GM23338 (cell line): ENCODE measurements around the gene CCAR1. TPM values are rescaled to one million over a fixed set of nuclear protein-coding genes. Genes with fewer than 3 reads are reported as not detected.

Source experiments
- ATAC-seq: fragments of 200-7000 bp; cut with Tn5 transposase; 3 replicates; pipeline ENCODE4 v1.9.1; 2020
- DNase-seq: peaks from one replicate; pipeline ENCODE4 v3.0.0-alpha.2; 2015; ENCODE audit warnings: low spot score
- H2AFZ ChIP-seq: fragments of 200-600 bp; sonication (generic); 2 replicates; pipeline ENCODE4 v1.8.0; 2016; ENCODE audit warnings: antibody characterized with exemption, mild to moderate bottlenecking, moderate library complexity
- H3F3A ChIP-seq: fragments of 200-600 bp; sonication (generic); replicated peaks from 2 replicates; pipeline ENCODE4 v1.8.0; 2017; ENCODE audit warnings: antibody characterized with exemption, mixed run types, low read depth
- H3K27ac ChIP-seq: fragments of 200-600 bp; sonication (generic); 2 replicates; pipeline ENCODE4 v1.6.1; 2016; ENCODE audit warnings: low read depth
- H3K27me3 ChIP-seq: fragments of 200-600 bp; sonication (generic); 2 replicates; pipeline ENCODE4 v1.8.0; 2016; ENCODE audit warnings: mild to moderate bottlenecking, mixed run types, moderate library complexity; ENCODE audit not compliant: insufficient read depth
- H3K36me3 ChIP-seq: fragments of 200-600 bp; sonication (generic); 2 replicates; pipeline ENCODE4 v1.8.0; 2016; ENCODE audit warnings: mild to moderate bottlenecking; ENCODE audit not compliant: insufficient read depth
- H3K4me1 ChIP-seq: fragments of 200-600 bp; sonication (generic); 2 replicates; pipeline ENCODE4 v1.8.0; 2016; ENCODE audit warnings: mild to moderate bottlenecking, moderate library complexity; ENCODE audit not compliant: insufficient read depth
- H3K4me2 ChIP-seq: fragments of 200-600 bp; sonication (generic); 2 replicates; pipeline ENCODE4 v1.7.1; 2017; ENCODE audit warnings: mixed run types
- H3K4me3 ChIP-seq: fragments of 200-600 bp; sonication (generic); 2 replicates; pipeline ENCODE4 v1.6.1; 2016; ENCODE audit warnings: mixed run types
- H3K79me2 ChIP-seq: fragments of 200-600 bp; sonication (generic); replicated peaks from 2 replicates; pipeline ENCODE4 v1.8.0; 2017; ENCODE audit warnings: mild to moderate bottlenecking; ENCODE audit not compliant: insufficient read depth
- H3K9me2 ChIP-seq: fragments of 200-600 bp; sonication (generic); 2 replicates; pipeline ENCODE4 v1.8.0; 2017; ENCODE audit not compliant: insufficient read depth
- H4K20me1 ChIP-seq: fragments of 200-600 bp; sonication (generic); replicated peaks from 2 replicates; pipeline ENCODE4 v1.8.0; 2017; ENCODE audit warnings: mild to moderate bottlenecking; ENCODE audit not compliant: insufficient read depth
- H3K27ac Mint-ChIP-seq: 2 replicates; pipeline ENCODE4 v1.8.0; 2020; ENCODE audit warnings: inconsistent platforms, mild to moderate bottlenecking, moderate library complexity, mixed read lengths
- H3K27me3 Mint-ChIP-seq: 3 replicates; pipeline ENCODE4 v1.8.0; 2022; ENCODE audit warnings: low read depth, mild to moderate bottlenecking, moderate library complexity, mixed read lengths, inconsistent platforms; ENCODE audit not compliant: insufficient read depth, poor library complexity
- H3K36me3 Mint-ChIP-seq: 3 replicates; pipeline ENCODE4 v1.8.0; 2021; ENCODE audit warnings: low read depth, mild to moderate bottlenecking, inconsistent platforms, moderate library complexity, mixed read lengths
- H3K4me1 Mint-ChIP-seq: 3 replicates; pipeline ENCODE4 v1.8.0; 2020; ENCODE audit warnings: mild to moderate bottlenecking, inconsistent platforms, mixed read lengths
- H3K4me3 Mint-ChIP-seq: 3 replicates; pipeline ENCODE4 v1.8.0; 2021; ENCODE audit warnings: moderate library complexity, mild to moderate bottlenecking, inconsistent platforms, mixed read lengths
- H3K9me3 Mint-ChIP-seq: 3 replicates; pipeline ENCODE4 v1.8.0; 2020; ENCODE audit warnings: moderate library complexity, mild to moderate bottlenecking, inconsistent platforms, mixed read lengths
- CREB1 ChIP-seq: fragments of 250-450 bp; sonication (Bioruptor Pico); IDR thresholded peaks from 2 replicates; pipeline ENCODE4 v1.5.0; 2020; ENCODE audit warnings: low read depth, mild to moderate bottlenecking, moderate library complexity
- EZH2 ChIP-seq: fragments of 200-600 bp; sonication (generic); IDR thresholded peaks from one replicate; pipeline ENCODE4 v1.8.0; 2017; ENCODE audit warnings: antibody characterized with exemption, mild to moderate bottlenecking, low read depth; ENCODE audit not compliant: unreplicated experiment
- EZH2phosphoT487 ChIP-seq: fragments of 200-600 bp; sonication (generic); IDR thresholded peaks from one replicate; pipeline ENCODE4 v1.8.1; 2018; ENCODE audit warnings: antibody characterized with exemption; ENCODE audit not compliant: unreplicated experiment
- JUNB ChIP-seq: IDR thresholded peaks from one replicate; pipeline ENCODE4 v1.6.1; 2016; ENCODE audit warnings: antibody characterized with exemption; ENCODE audit not compliant: unreplicated experiment
- NANOG ChIP-seq: IDR thresholded peaks from 2 replicates; pipeline ENCODE4 v1.6.1; 2016; ENCODE audit warnings: antibody characterized with exemption, borderline replicate concordance
- POLR2AphosphoS5 ChIP-seq: IDR thresholded peaks from 2 replicates; pipeline ENCODE4 v1.6.1; 2016; ENCODE audit warnings: antibody characterized with exemption, low read depth
- ZNF114 ChIP-seq: fragments of 250-450 bp; sonication (Bioruptor Pico); IDR thresholded peaks from 2 replicates; pipeline ENCODE4 v1.5.0; 2020; ENCODE audit warnings: mild to moderate bottlenecking, moderate library complexity
- ZNF331 ChIP-seq: fragments of 250-450 bp; sonication (Bioruptor Pico); IDR thresholded peaks from 2 replicates; pipeline ENCODE4 v1.5.0; 2020; ENCODE audit warnings: low read depth, mild to moderate bottlenecking, moderate library complexity
- polyA plus RNA-seq: library from polyadenylated mRNA; unstranded; fragments of >200 nt; fragmentation: Nextera tagmentation; extraction: Ambion mirVana; gene quantifications from 2 replicates; pipeline ENCODE4 v1.2.1, GENCODE V29; 2016
- total RNA-seq: library from RNA; depleted of rRNA; stranded (reverse); fragments of >200 nt; shearing (Covaris generic); gene quantifications from 2 replicates; pipeline ENCODE4 v1.2.3, GENCODE V29; 2014
- TF ChIP-seq, protein P1 (sequence below), 2 experiments: fragments of 200-600 bp in 1 of 2; sonication (generic) in 1 of 2; conservative IDR thresholded peaks; 2 replicates each; pipeline versions ENCODE4 v1.5.1 to v1.6.1; 2016 to 2017; ENCODE audit warnings: antibody characterized with exemption in 2 of 2, low read depth in 2 of 2, mild to moderate bottlenecking in 2 of 2, moderate library complexity in 1 of 2
- TF ChIP-seq, protein P2 (sequence below): IDR thresholded peaks from 2 replicates; pipeline ENCODE4 v1.6.1; 2016; ENCODE audit warnings: antibody characterized with exemption
- TF ChIP-seq, protein P3 (sequence below): fragments of 250-450 bp; sonication (Bioruptor Pico); IDR thresholded peaks from 2 replicates; pipeline ENCODE4 v1.5.0; 2020; ENCODE audit warnings: mild to moderate bottlenecking, moderate library complexity

Gene CCAR1
- total and polyA plus RNA-seq, 2 experiments from 2014 or later, result 118 to 121 TPM

DNA sequence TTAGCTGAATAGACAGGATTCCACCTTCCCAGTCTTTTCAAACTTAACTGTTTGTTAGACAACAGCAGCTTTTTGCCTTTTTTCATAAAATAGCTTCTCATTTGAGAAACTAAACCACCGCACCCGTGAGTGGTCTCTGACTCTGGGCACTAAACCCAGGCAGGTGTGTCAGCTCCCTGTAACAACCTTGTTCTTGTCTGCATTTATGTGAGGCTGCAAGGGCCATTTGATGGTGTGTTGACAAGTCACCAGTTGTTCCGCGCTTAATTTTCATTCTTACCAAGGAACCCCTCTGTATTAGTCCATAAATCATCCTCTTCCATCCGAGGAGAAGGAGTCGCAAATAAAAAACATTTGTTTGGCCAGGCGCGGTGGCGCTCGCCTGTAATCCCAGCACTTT is 107.8 kb downstream of the CCAR1 start:
- peak overlapping the region; percentile 87 for H3K4me2 ChIP-seq
- peaks cover 12% of the 10 kb centered on the region; the same call in 1 of the 2 replicates for H3F3A ChIP-seq
- peaks cover 34% of the 10 kb centered on the region for H3K27me3 ChIP-seq
- H3K79me2 ChIP-seq, result no peaks in the 10 kb centered on the region
- peaks cover 7% of the 10 kb centered on the region; the same call in 1 of the 3 replicates for H3K4me1 Mint-ChIP-seq
- no peak for ATAC-seq
- peak; percentile 11 for DNase-seq
- H3K36me3 Mint-ChIP-seq, result no peaks in the 10 kb centered on the region; the same call in 2 of the 3 replicates
- H3K27ac Mint-ChIP-seq, result no peak overlapping the region
- TF ChIP-seq EZH2phosphoT487, result no peak
- TF ChIP-seq, protein P1, sequence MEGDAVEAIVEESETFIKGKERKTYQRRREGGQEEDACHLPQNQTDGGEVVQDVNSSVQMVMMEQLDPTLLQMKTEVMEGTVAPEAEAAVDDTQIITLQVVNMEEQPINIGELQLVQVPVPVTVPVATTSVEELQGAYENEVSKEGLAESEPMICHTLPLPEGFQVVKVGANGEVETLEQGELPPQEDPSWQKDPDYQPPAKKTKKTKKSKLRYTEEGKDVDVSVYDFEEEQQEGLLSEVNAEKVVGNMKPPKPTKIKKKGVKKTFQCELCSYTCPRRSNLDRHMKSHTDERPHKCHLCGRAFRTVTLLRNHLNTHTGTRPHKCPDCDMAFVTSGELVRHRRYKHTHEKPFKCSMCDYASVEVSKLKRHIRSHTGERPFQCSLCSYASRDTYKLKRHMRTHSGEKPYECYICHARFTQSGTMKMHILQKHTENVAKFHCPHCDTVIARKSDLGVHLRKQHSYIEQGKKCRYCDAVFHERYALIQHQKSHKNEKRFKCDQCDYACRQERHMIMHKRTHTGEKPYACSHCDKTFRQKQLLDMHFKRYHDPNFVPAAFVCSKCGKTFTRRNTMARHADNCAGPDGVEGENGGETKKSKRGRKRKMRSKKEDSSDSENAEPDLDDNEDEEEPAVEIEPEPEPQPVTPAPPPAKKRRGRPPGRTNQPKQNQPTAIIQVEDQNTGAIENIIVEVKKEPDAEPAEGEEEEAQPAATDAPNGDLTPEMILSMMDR (conservative IDR thresholded peaks at IDR 0.05; ENCODE audit: low read depth in 2 of 2), result no peak
- no peak for TF ChIP-seq NANOG
- TF ChIP-seq CREB1, result no peak
- TF ChIP-seq JUNB, result no peak
- TF ChIP-seq EZH2, result no peak
- no peak for TF ChIP-seq ZNF114 (CRISPR knock-in tag)
- TF ChIP-seq, protein P2, sequence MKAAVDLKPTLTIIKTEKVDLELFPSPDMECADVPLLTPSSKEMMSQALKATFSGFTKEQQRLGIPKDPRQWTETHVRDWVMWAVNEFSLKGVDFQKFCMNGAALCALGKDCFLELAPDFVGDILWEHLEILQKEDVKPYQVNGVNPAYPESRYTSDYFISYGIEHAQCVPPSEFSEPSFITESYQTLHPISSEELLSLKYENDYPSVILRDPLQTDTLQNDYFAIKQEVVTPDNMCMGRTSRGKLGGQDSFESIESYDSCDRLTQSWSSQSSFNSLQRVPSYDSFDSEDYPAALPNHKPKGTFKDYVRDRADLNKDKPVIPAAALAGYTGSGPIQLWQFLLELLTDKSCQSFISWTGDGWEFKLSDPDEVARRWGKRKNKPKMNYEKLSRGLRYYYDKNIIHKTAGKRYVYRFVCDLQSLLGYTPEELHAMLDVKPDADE, result no peak
- no peak for TF ChIP-seq ZNF331
- no peak for TF ChIP-seq POLR2AphosphoS5
- TF ChIP-seq, protein P3, sequence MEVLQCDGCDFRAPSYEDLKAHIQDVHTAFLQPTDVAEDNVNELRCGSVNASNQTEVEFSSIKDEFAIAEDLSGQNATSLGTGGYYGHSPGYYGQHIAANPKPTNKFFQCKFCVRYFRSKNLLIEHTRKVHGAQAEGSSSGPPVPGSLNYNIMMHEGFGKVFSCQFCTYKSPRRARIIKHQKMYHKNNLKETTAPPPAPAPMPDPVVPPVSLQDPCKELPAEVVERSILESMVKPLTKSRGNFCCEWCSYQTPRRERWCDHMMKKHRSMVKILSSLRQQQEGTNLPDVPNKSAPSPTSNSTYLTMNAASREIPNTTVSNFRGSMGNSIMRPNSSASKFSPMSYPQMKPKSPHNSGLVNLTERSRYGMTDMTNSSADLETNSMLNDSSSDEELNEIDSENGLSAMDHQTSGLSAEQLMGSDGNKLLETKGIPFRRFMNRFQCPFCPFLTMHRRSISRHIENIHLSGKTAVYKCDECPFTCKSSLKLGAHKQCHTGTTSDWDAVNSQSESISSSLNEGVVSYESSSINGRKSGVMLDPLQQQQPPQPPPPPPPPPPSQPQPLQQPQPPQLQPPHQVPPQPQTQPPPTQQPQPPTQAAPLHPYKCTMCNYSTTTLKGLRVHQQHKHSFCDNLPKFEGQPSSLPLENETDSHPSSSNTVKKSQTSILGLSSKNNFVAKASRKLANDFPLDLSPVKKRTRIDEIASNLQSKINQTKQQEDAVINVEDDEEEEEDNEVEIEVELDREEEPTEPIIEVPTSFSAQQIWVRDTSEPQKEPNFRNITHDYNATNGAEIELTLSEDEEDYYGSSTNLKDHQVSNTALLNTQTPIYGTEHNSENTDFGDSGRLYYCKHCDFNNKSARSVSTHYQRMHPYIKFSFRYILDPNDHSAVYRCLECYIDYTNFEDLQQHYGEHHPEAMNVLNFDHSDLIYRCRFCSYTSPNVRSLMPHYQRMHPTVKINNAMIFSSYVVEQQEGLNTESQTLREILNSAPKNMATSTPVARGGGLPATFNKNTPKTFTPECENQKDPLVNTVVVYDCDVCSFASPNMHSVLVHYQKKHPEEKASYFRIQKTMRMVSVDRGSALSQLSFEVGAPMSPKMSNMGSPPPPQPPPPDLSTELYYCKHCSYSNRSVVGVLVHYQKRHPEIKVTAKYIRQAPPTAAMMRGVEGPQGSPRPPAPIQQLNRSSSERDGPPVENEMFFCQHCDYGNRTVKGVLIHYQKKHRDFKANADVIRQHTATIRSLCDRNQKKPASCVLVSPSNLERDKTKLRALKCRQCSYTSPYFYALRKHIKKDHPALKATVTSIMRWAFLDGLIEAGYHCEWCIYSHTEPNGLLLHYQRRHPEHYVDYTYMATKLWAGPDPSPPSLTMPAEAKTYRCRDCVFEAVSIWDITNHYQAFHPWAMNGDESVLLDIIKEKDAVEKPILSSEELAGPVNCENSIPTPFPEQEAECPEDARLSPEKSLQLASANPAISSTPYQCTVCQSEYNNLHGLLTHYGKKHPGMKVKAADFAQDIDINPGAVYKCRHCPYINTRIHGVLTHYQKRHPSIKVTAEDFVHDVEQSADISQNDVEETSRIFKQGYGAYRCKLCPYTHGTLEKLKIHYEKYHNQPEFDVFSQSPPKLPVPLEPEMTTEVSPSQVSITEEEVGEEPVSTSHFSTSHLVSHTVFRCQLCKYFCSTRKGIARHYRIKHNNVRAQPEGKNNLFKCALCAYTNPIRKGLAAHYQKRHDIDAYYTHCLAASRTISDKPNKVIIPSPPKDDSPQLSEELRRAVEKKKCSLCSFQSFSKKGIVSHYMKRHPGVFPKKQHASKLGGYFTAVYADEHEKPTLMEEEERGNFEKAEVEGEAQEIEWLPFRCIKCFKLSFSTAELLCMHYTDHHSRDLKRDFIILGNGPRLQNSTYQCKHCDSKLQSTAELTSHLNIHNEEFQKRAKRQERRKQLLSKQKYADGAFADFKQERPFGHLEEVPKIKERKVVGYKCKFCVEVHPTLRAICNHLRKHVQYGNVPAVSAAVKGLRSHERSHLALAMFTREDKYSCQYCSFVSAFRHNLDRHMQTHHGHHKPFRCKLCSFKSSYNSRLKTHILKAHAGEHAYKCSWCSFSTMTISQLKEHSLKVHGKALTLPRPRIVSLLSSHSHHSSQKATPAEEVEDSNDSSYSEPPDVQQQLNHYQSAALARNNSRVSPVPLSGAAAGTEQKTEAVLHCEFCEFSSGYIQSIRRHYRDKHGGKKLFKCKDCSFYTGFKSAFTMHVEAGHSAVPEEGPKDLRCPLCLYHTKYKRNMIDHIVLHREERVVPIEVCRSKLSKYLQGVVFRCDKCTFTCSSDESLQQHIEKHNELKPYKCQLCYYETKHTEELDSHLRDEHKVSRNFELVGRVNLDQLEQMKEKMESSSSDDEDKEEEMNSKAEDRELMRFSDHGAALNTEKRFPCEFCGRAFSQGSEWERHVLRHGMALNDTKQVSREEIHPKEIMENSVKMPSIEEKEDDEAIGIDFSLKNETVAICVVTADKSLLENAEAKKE (CRISPR knock-in tag), result no peak
- no peaks in the 10 kb centered on the region for H4K20me1 ChIP-seq
- no peak overlapping the region for H3K27ac ChIP-seq
- no peaks in the 10 kb centered on the region for H3K36me3 ChIP-seq
- peak overlapping the region; percentile 96; the same call in 1 of the 2 replicates for H2AFZ ChIP-seq
- H3K4me3 ChIP-seq, result peak overlapping the region; percentile 67
- no peaks in the 10 kb centered on the region for H3K4me1 ChIP-seq
- H3K9me2 ChIP-seq, result no peaks in the 10 kb centered on the region
- peaks cover 18% of the 10 kb centered on the region for H3K27me3 Mint-ChIP-seq
- H3K4me3 Mint-ChIP-seq, result peak overlapping the region; percentile 65
- no peaks in the 10 kb centered on the region; the same call in 2 of the 3 replicates for H3K9me3 Mint-ChIP-seq
